ENCODE measurements around the gene MRI1.

- TF ChIP-seq POLR2AphosphoS5 (IDR thresholded peaks at IDR 0.05) (no peak), EP300 (IDR thresholded peaks at IDR 0.05) (no peak), CTCF (IDR thresholded peaks at IDR 0.05) (no peak)
Observed at GRCh38 chr19:13817615-13818371, 53.5 kb downstream of the MRI1 start.

Data from suprapubic skin (tissue), 4 donors.